Measurements from ENCODE around the gene HOPX. TPM values are rescaled to one million over a fixed set of nuclear protein-coding genes. Genes with fewer than 3 reads are reported as not detected.
"Not testable (repeated sequence)": the region's sequence is repeated elsewhere in the genome, so short reads cannot be mapped to it uniquely, and the experiment has no call there.

HOPX gene, protein sequence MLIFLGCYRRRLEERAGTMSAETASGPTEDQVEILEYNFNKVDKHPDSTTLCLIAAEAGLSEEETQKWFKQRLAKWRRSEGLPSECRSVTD
- polyA plus RNA-seq (2012; ENCODE audit: missing spikeins): 2.8 TPM

DNA sequence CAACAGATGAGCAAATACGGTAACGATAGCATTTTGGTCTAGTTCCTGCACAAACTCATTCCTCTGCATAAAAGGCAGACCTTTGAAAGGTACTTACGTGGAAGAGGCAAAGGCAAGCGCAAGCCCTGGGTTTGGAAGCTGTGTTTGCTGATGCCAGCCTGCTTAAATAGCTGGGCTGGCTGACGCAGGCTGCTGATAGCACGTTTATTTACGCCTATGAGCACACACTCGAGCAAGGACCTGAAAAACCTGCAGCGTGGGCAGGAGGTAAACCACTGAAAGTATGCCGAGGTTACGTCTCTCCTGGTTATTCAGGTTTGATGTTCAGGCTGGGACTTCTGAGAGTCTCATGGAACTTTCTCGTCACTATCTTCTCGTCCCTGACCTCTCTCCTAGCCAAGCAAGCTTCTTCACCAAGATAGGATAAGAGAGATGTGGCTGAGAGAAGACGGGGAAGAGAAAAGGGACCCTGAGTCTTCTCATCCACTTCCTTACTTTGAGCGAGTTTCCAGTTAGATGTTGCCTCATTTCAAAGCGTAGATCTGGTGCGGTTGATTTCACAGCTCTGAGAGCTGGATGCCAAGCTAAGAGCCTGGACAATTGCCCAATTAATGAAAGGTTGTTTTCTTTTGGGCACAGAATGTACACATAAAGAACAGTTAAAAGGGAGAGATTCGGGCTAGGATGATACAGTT, at the start of gene HOPX:
TSS of gene HOPX (minus strand) at position 139 of the 695 bp plus-strand sequence. CDS start 23,480 bp downstream, outside the sequence.
- FAIRE-seq (peak; percentile 82), DNase-seq (ENCODE audit: insufficient read length) (no peak)
- TF ChIP-seq TAF1 (IDR thresholded peaks at IDR 0.05; ENCODE audit: borderline replicate concordance, low read depth, low read length) (no peak), POLR2A (IDR thresholded peaks at IDR 0.05; ENCODE audit: low read depth, low read length) (no peak), POLR2AphosphoS5 (IDR thresholded peaks at IDR 0.05; ENCODE audit: low read depth, low read length) (no peak)

DNA sequence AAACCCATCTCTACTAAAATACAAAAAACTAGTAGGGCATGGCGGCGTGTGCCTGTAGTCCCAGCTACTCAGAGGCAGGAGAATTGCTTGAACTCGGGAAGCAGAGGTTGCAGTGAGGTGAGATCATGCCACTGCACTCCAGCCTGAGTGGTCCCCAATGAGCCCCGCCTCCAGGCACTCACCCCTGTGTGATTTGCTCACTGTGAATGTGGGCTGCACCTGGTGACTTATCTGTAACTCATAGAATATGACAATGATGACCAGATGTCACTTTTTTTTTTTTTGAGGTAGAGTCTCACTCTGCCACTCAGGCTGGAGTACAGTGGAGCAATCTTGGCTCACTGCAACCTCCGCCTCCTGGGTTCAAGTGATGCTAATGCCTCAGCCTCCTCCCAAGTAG, 49.0 kb upstream of the HOPX start:
- DNase-seq (ENCODE audit: insufficient read length) (no peak), FAIRE-seq (no peak)
- TF ChIP-seq POLR2A (IDR thresholded peaks at IDR 0.05; ENCODE audit: low read depth, low read length) (no peak), POLR2AphosphoS5 (IDR thresholded peaks at IDR 0.05; ENCODE audit: low read depth, low read length) (no peak), TAF1 (IDR thresholded peaks at IDR 0.05; ENCODE audit: borderline replicate concordance, low read depth, low read length) (no peak)

DNA sequence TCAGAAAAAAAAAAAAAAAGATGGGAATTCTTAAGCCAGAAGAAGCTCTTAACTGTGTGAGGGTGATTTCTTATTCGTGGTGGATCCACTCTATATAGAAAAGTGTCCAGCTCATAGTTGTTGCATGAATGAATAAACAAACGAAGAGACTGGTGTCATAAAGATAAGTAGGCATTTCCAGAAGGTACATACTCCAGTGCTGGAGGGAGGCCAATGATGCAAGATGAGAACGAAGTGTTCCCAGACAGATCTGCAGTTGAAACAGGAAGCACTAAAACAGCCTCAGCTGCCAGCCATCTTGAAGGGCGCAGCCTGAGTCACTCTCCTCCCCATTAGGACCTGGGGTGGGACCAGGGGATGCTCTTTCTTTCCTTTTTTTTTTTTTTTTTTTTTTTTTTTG, 47.4 kb upstream of the HOPX start:
- no peak for FAIRE-seq
- TF ChIP-seq TAF1 (IDR thresholded peaks at IDR 0.05; ENCODE audit: borderline replicate concordance, low read depth, low read length) (no peak), POLR2AphosphoS5 (IDR thresholded peaks at IDR 0.05; ENCODE audit: low read depth, low read length) (no peak), POLR2A (IDR thresholded peaks at IDR 0.05; ENCODE audit: low read depth, low read length) (no peak)
- no peak for DNase-seq (ENCODE audit: insufficient read length)

DNA sequence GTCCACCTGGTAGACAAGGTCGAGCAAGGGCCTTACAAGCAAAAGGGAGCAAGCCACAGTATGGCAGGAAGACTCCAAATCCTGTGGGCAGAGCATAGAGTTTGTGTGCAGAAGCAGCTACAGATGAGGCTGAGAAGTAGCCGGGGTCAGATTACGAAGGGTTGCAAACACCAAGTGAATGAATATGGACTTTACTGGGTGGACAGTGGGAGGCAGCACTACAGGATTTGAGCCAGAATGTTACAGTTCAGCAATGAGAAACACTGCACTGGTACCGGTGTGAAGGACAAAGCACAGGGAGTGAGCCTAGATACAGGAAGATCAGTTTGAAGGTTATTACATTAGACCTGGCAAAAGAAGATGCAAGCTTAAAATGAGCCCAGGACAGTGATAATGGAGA, 46.1 kb upstream of the HOPX start:
- DNase-seq (ENCODE audit: insufficient read length): no peak
- no peak for TF ChIP-seq POLR2A (IDR thresholded peaks at IDR 0.05; ENCODE audit: low read depth, low read length)
- TF ChIP-seq TAF1 (IDR thresholded peaks at IDR 0.05; ENCODE audit: borderline replicate concordance, low read depth, low read length): no peak
- TF ChIP-seq POLR2AphosphoS5 (IDR thresholded peaks at IDR 0.05; ENCODE audit: low read depth, low read length): no peak
- no peak for FAIRE-seq

DNA sequence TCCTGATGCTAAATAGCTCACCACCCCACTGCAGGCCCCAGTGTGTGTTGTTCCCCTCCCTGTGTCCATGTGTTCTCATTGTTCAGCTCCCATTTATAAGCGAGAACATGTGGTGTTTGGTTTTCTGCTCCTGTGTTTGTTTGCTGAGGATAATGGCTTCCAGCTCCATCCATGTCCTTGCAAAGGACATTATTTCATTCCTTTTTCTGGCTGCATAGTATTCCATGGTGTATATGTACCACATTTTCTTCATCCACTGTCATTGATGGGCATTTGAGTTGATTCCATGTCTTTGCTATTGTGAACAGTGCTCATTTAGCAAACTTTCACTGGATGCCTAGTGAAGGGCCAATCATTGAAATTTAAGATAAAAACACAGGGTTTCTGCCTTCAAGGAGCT, 45.5 kb upstream of the HOPX start:
- not testable (repeated sequence) for DNase-seq (ENCODE audit: insufficient read length); FAIRE-seq

DNA sequence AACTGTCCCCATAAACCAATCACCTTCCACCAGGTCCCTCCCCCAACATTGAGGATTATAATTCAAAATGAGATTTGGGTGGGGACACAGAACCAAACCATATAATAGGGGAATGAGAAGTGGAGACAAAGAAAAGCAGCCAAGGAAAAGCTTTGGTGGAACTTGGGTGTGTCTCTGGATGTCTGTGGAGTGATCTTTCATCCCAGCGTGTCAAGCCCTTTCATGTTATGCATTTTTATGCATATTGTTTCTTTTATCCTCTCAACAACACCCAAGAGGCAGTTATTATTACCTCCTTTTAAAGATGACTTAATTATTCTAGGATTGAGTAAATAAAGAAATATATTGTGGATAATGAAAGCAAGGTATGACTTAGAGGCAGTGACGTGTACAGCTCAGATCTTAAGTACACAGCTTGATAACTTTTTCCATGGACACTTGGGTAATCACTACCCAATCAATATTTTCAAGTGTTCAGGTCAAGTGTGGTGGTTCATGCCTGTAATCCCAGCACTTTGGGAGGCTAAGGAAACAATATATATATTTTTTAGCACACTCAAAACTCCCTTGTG, 42.6 kb upstream of the HOPX start:
- DNase-seq (ENCODE audit: insufficient read length): no peak
- TF ChIP-seq POLR2A (IDR thresholded peaks at IDR 0.05; ENCODE audit: low read depth, low read length) (no peak), TAF1 (IDR thresholded peaks at IDR 0.05; ENCODE audit: borderline replicate concordance, low read depth, low read length) (no peak), POLR2AphosphoS5 (IDR thresholded peaks at IDR 0.05; ENCODE audit: low read depth, low read length) (no peak)
- FAIRE-seq: no peak

DNA sequence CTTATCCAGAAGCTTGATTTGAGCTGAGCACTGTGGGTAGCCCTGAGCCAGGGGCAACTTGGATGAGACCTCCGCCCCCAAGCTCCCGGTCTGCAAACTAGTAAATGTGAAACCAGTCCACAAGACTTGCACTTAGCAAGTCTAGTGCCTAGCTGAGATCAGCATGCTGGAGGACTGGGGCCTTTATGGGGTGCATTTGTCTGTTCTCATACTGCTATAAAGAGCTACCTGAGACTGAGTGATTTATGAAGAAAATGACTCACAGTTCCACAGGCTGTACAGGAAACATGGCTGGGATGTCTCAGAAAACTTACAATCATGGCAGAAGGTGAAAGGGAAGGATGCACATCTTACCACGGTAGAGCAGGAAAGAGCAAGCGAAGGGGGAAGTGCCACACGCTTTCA, 42.1 kb upstream of the HOPX start:
- DNase-seq (ENCODE audit: insufficient read length) (no peak), FAIRE-seq (no peak)
- TF ChIP-seq TAF1 (IDR thresholded peaks at IDR 0.05; ENCODE audit: borderline replicate concordance, low read depth, low read length): no peak
- no peak for TF ChIP-seq POLR2AphosphoS5 (IDR thresholded peaks at IDR 0.05; ENCODE audit: low read depth, low read length)
- TF ChIP-seq POLR2A (IDR thresholded peaks at IDR 0.05; ENCODE audit: low read depth, low read length): no peak

DNA sequence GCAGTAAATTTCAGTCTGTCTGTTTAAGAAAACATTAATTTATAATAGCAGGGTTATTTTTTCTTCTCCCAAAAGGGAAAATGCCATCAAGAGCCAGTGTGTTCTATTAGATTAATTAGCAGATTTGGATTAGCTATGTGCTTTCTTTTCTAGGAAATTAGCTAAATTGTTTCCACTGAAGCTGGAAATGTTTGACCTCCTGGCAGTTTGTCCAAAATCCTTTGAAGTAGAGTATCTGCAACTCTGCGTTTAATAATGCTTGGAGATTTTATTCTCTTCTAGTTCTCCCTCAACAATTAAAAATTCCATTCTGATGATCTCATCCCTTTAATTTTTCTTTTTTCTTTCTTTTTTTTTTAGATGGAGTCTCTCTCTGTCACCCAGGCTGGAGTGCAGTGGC, 27.1 kb upstream of the HOPX start:
- TF ChIP-seq TAF1 (IDR thresholded peaks at IDR 0.05; ENCODE audit: borderline replicate concordance, low read depth, low read length) (no peak), POLR2A (IDR thresholded peaks at IDR 0.05; ENCODE audit: low read depth, low read length) (no peak), POLR2AphosphoS5 (IDR thresholded peaks at IDR 0.05; ENCODE audit: low read depth, low read length) (no peak)
- no peak for FAIRE-seq
- DNase-seq (ENCODE audit: insufficient read length): no peak

DNA sequence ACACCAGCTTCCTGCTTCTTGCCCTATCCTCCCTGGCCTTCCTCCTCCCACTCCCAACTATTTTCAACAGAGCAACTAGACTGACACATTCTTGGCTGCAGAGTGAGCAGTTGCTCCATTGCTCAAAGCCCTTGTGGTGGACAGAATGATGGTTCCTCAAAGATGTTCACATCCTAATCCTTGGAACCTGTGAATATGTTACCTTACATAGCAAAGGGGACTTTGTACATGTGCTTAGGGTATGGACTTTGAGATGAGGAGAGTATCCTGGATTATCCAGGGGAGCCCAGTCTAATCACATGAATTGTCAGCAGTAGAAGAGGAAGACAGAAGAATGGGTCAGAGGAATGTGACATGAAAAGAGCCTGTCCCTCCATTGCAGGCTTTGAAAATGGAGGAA, 24.9 kb upstream of the HOPX start:
- DNase-seq (ENCODE audit: insufficient read length): no peak
- TF ChIP-seq POLR2AphosphoS5 (IDR thresholded peaks at IDR 0.05; ENCODE audit: low read depth, low read length): no peak
- no peak for TF ChIP-seq TAF1 (IDR thresholded peaks at IDR 0.05; ENCODE audit: borderline replicate concordance, low read depth, low read length)
- no peak for TF ChIP-seq POLR2A (IDR thresholded peaks at IDR 0.05; ENCODE audit: low read depth, low read length)
- no peak for FAIRE-seq

DNA sequence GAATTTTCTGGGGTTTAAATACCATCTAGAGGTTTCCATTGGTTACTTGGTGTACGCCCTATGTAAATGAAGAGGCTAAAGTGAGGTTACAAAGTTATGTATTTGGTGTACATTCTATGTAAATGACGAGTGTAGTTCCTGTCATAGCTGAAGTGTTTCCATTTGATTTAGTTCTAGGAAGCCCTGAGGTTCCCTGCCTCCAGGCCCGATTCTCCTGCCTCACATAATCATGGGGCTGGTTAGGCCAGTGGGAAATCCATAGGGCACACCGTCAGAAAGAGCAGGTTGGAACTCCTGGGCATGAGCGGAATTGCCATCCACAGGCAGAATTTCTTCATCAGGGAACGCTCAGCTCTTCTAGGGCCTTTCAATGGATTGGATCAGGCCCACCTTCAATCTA, 24.2 kb upstream of the HOPX start:
- no peak for DNase-seq (ENCODE audit: insufficient read length)
- TF ChIP-seq POLR2AphosphoS5 (IDR thresholded peaks at IDR 0.05; ENCODE audit: low read depth, low read length) (no peak), TAF1 (IDR thresholded peaks at IDR 0.05; ENCODE audit: borderline replicate concordance, low read depth, low read length) (no peak), POLR2A (IDR thresholded peaks at IDR 0.05; ENCODE audit: low read depth, low read length) (no peak)

DNA sequence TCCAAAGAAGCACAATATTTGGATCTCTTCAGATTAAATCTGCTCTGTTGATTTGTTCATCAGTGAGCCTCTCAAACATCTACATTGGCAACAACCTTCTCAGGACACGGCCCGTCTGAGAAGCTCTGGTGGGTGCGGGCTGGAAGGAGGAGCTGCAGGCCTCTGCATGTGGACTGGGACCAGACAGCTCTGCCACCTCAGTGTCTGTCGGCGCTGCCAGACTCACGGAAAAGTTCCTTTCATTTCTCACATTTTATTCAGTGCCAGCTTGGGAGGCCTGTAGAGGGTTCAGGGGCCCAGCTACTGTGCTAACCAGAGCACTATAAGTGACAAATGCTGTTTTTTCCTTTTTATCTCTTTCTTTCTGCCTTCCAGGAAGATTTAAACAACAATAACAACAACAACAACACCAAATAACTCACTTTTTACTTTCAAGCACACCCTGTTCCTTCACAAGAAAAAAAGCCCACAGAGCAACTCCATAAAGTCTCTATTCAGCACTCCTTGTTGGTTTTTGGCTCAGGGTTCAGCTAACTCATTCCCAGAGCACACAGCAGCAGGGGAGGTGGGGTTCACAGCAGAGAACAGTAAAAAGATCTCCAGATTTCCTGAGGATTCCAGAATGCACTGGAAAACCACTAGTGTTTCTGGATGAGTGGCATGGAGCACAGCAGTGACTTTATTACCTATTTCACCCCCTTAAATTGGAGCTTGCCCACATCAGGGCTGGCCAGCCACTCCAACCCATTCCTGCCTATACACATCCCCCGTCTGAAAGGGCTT, 23.2 kb upstream of the HOPX start:
- no peak for FAIRE-seq
- no peak for DNase-seq (ENCODE audit: insufficient read length)
- TF ChIP-seq POLR2A (IDR thresholded peaks at IDR 0.05; ENCODE audit: low read depth, low read length): no peak
- no peak for TF ChIP-seq POLR2AphosphoS5 (IDR thresholded peaks at IDR 0.05; ENCODE audit: low read depth, low read length)
- no peak for TF ChIP-seq TAF1 (IDR thresholded peaks at IDR 0.05; ENCODE audit: borderline replicate concordance, low read depth, low read length)

More for the DNA sequence above, 24.2 kb upstream of the HOPX start:
- FAIRE-seq: no peak

All from GM12892 (cell line).